Ascending aorta (tissue), 2 donors: ENCODE results near the gene TLR5. TPM values are rescaled to one million over a fixed set of nuclear protein-coding genes. Genes with fewer than 3 reads are reported as not detected.
A peak's percentile ranks its signal among the peaks of the same experiment; 100 is the strongest.

Source experiments
- DNase-seq, 2 donors: peaks; one replicate each; pipeline ENCODE4 v3.0.0-alpha.2; 2019; ENCODE audit warnings: low spot score in 2 of 2
- H3K27ac ChIP-seq, 2 donors: fragments of 200-600 bp; sonication (generic); one replicate each; pipeline ENCODE4 v1.5.1; 2016 to 2017; ENCODE audit warnings: mild to moderate bottlenecking in 1 of 2
- H3K27me3 ChIP-seq: fragments of 200-600 bp; sonication (generic); one replicate; pipeline ENCODE4 v1.5.1; 2017
- H3K36me3 ChIP-seq, 2 donors: fragments of 200-600 bp; sonication (generic); one replicate each; pipeline ENCODE4 v1.5.1; 2016
- H3K4me1 ChIP-seq, 2 donors: fragments of 200-600 bp; sonication (generic); one replicate each; pipeline ENCODE4 v1.5.1; 2016 to 2017; ENCODE audit warnings: mild to moderate bottlenecking in 1 of 2
- H3K4me3 ChIP-seq, 2 donors: fragments of 200-600 bp; sonication (generic); one replicate each; pipeline ENCODE4 v1.5.1; 2016 to 2017; ENCODE audit warnings: mild to moderate bottlenecking in 1 of 2
- H3K9me3 ChIP-seq, 2 donors: fragments of 200-600 bp; sonication (generic); one replicate each; pipeline ENCODE4 v1.5.1; 2016
- CTCF ChIP-seq, 3 experiments: fragments of 200-600 bp in 2 of 3; fragments of 450-650 bp in 1 of 3; sonication (generic) in 2 of 3; IDR thresholded peaks; one replicate each; pipeline ENCODE4 v1.5.1; 2016 to 2019; ENCODE audit warnings: antibody characterized with exemption in 3 of 3, mild to moderate bottlenecking in 1 of 3, moderate library complexity in 1 of 3
- intact Hi-C: fragments of 100-400 bp; cut with DNase I; formaldehyde crosslinking; loops from one replicate; pipeline ENCODE4 v1.15.1; 2023
- total RNA-seq: library from RNA; depleted of rRNA; stranded (reverse); fragments of >200 nt; gene quantifications from one replicate; pipeline ENCODE4 v1.1.0, GENCODE V29; 2016

Gene TLR5
- total RNA-seq, 1 donor from 2014 or later: 3.9 TPM

- no peaks in the 10 kb centered on the region for H3K4me1 ChIP-seq
- no peaks in the 10 kb centered on the region for H3K9me3 ChIP-seq
- TF ChIP-seq CTCF (IDR thresholded peaks at IDR 0.05): no peak
- H3K27me3 ChIP-seq: no peaks in the 10 kb centered on the region
- H3K4me3 ChIP-seq: no peak overlapping the region
- no peak overlapping the region for H3K27ac ChIP-seq
- H3K36me3 ChIP-seq: no peaks in the 10 kb centered on the region
- intact Hi-C loops: no loop called here
- DNase-seq: no peak
Measured at GRCh38 chr1:223183268-223183862, 40.3 kb upstream of the TLR5 start.

- H3K4me1 ChIP-seq: no peaks in the 10 kb centered on the region
- H3K27me3 ChIP-seq: no peaks in the 10 kb centered on the region
- no peaks in the 10 kb centered on the region for H3K36me3 ChIP-seq
- H3K27ac ChIP-seq: no peak overlapping the region
- no peak for DNase-seq
- intact Hi-C loops: no loop called here
- H3K9me3 ChIP-seq: no peaks in the 10 kb centered on the region
- no peak overlapping the region for H3K4me3 ChIP-seq
- no peak for TF ChIP-seq CTCF (IDR thresholded peaks at IDR 0.05)
Measured at GRCh38 chr1:223180731-223181321, 37.8 kb upstream of the TLR5 start.

GRCh38 chr1:223179786-223180185 is 36.7 kb upstream of the TLR5 start:
- Histone ChIP-seq H3K9me3 (no peaks in the 10 kb centered on the region), H3K27me3 (no peaks in the 10 kb centered on the region), H3K27ac (no peak overlapping the region), H3K4me1 (no peaks in the 10 kb centered on the region), H3K4me3 (no peak overlapping the region), H3K36me3 (no peaks in the 10 kb centered on the region)
- no peak for DNase-seq
- intact Hi-C loops: no loop called here
- no peak for TF ChIP-seq CTCF (IDR thresholded peaks at IDR 0.05)

GRCh38 chr1:223179280-223179679 is 36.2 kb upstream of the TLR5 start:
- Histone ChIP-seq H3K4me3 (no peak overlapping the region), H3K9me3 (no peaks in the 10 kb centered on the region), H3K27ac (no peak overlapping the region), H3K27me3 (no peaks in the 10 kb centered on the region), H3K4me1 (no peaks in the 10 kb centered on the region), H3K36me3 (no peaks in the 10 kb centered on the region)
- DNase-seq: no peak
- TF ChIP-seq CTCF (IDR thresholded peaks at IDR 0.05): no peak
- intact Hi-C loops: no loop called here

- H3K27me3 ChIP-seq: no peaks in the 10 kb centered on the region
- H3K36me3 ChIP-seq: no peaks in the 10 kb centered on the region
- no peak overlapping the region for H3K4me3 ChIP-seq
- no peaks in the 10 kb centered on the region for H3K4me1 ChIP-seq
- H3K9me3 ChIP-seq: no peaks in the 10 kb centered on the region
- intact Hi-C loops: no loop called here
- TF ChIP-seq CTCF (IDR thresholded peaks at IDR 0.05): no peak
- DNase-seq: peak in 1 of 2 donors; percentile 68
- no peak overlapping the region for H3K27ac ChIP-seq
Measured at GRCh38 chr1:223177681-223178080, 34.6 kb upstream of the TLR5 start.
